Activated naive CD8-positive, alpha-beta T cell treated with anti-CD3 and anti-CD28 coated beads, Interleukin-2, amount 50 U/mL, for 24 hours (primary cell): ENCODE results near the gene PHOSPHO1.
A peak's percentile ranks its signal among the peaks of the same experiment; 100 is the strongest.
"Not testable (repeated sequence)": the region's sequence is repeated elsewhere in the genome, so short reads cannot be mapped to it uniquely, and the experiment has no call there.

Experiments used
- ATAC-seq: fragments of 150-1000 bp; cut with Tn5 transposase; one replicate; pipeline ENCODE4 v1.10.0; 2021
- DNase-seq: peaks from one replicate; pipeline ENCODE4 v3.0.0; 2021
- H3K27ac Mint-ChIP-seq: one replicate; pipeline ENCODE4 v1.8.0; 2021; ENCODE audit warnings: mild to moderate bottlenecking, mixed read lengths
- H3K27me3 Mint-ChIP-seq: one replicate; pipeline ENCODE4 v1.8.0; 2021; ENCODE audit warnings: mixed read lengths
- H3K36me3 Mint-ChIP-seq: one replicate; pipeline ENCODE4 v1.8.0; 2021; ENCODE audit warnings: low read depth, mixed read lengths
- H3K4me1 Mint-ChIP-seq: one replicate; pipeline ENCODE4 v1.8.0; 2021; ENCODE audit warnings: mixed read lengths
- H3K4me3 Mint-ChIP-seq: one replicate; pipeline ENCODE4 v1.8.0; 2021; ENCODE audit warnings: mild to moderate bottlenecking, moderate library complexity, mixed read lengths
- H3K9me3 Mint-ChIP-seq: one replicate; pipeline ENCODE4 v1.8.0; 2021; ENCODE audit warnings: mixed read lengths

The PHOSPHO1 gene

GRCh38 chr17:49230636-49231562 lies at the start of gene PHOSPHO1:
TSS of gene PHOSPHO1 (minus strand) at chr17:49230787. CDS start at chr17:49226691, 4,096 bp downstream.
- H3K27me3 Mint-ChIP-seq: peaks cover 24% of the 10 kb centered on the region
- ATAC-seq (peak; percentile 89), DNase-seq (peak; percentile 92)
- no peaks in the 10 kb centered on the region for H3K9me3 Mint-ChIP-seq
- no peak within 1 kb of the TSS for H3K27ac Mint-ChIP-seq
- H3K36me3 Mint-ChIP-seq: no peaks in the 10 kb centered on the region
- peak within 1 kb of the TSS; percentile 81 for H3K4me3 Mint-ChIP-seq
- peaks cover 18% of the 10 kb centered on the region for H3K4me1 Mint-ChIP-seq

GRCh38 chr17:49280061-49280460 lies 49.5 kb upstream of the PHOSPHO1 start:
- Mint-ChIP-seq H3K36me3 (no peaks in the 10 kb centered on the region), H3K9me3 (no peaks in the 10 kb centered on the region), H3K4me1 (no peaks in the 10 kb centered on the region), H3K27me3 (no peaks in the 10 kb centered on the region), H3K4me3 (no peak overlapping the region), H3K27ac (no peak overlapping the region)
- DNase-seq: no peak
- no peak for ATAC-seq

- not testable (repeated sequence) for DNase-seq, H3K4me1 Mint-ChIP-seq, H3K36me3 Mint-ChIP-seq, H3K4me3 Mint-ChIP-seq, H3K27me3 Mint-ChIP-seq, H3K9me3 Mint-ChIP-seq, ATAC-seq, H3K27ac Mint-ChIP-seq
Observed at GRCh38 chr17:49279263-49280015, 48.9 kb upstream of the PHOSPHO1 start.

GRCh38 chr17:49278076-49278475 lies 47.5 kb upstream of the PHOSPHO1 start:
- Mint-ChIP-seq H3K36me3 (no peaks in the 10 kb centered on the region), H3K27me3 (no peaks in the 10 kb centered on the region), H3K9me3 (no peaks in the 10 kb centered on the region), H3K4me1 (no peaks in the 10 kb centered on the region), H3K4me3 (no peak overlapping the region), H3K27ac (no peak overlapping the region)
- no peak for ATAC-seq
- no peak for DNase-seq

- Mint-ChIP-seq H3K27me3 (no peaks in the 10 kb centered on the region), H3K4me3 (no peak overlapping the region)
Observed at GRCh38 chr17:49277638-49278037, 47.1 kb upstream of the PHOSPHO1 start.

GRCh38 chr17:49275981-49276380 lies 45.4 kb upstream of the PHOSPHO1 start:
- H3K4me1 Mint-ChIP-seq, ATAC-seq, DNase-seq, H3K27me3 Mint-ChIP-seq, H3K4me3 Mint-ChIP-seq, H3K36me3 Mint-ChIP-seq, H3K9me3 Mint-ChIP-seq, H3K27ac Mint-ChIP-seq: not testable (repeated sequence)

More at GRCh38 chr17:49277638-49278037, 47.1 kb upstream of the PHOSPHO1 start:
- H3K4me1 Mint-ChIP-seq: no peaks in the 10 kb centered on the region
- no peaks in the 10 kb centered on the region for H3K36me3 Mint-ChIP-seq
- no peak overlapping the region for H3K27ac Mint-ChIP-seq
- DNase-seq: no peak
- H3K9me3 Mint-ChIP-seq: no peaks in the 10 kb centered on the region
- no peak for ATAC-seq

GRCh38 chr17:49269356-49269755 lies 38.8 kb upstream of the PHOSPHO1 start:
- H3K9me3 Mint-ChIP-seq: no peaks in the 10 kb centered on the region
- no peak overlapping the region for H3K27ac Mint-ChIP-seq
- DNase-seq (no peak), ATAC-seq (no peak)
- no peaks in the 10 kb centered on the region for H3K4me1 Mint-ChIP-seq
- H3K36me3 Mint-ChIP-seq: no peaks in the 10 kb centered on the region
- peaks cover 2% of the 10 kb centered on the region for H3K27me3 Mint-ChIP-seq
- H3K4me3 Mint-ChIP-seq: no peak overlapping the region

GRCh38 chr17:49267912-49268311 lies 37.3 kb upstream of the PHOSPHO1 start:
- no peak for ATAC-seq
- H3K27me3 Mint-ChIP-seq: peaks cover 2% of the 10 kb centered on the region
- no peak for DNase-seq
- no peaks in the 10 kb centered on the region for H3K4me1 Mint-ChIP-seq
- H3K36me3 Mint-ChIP-seq: no peaks in the 10 kb centered on the region
- H3K27ac Mint-ChIP-seq: no peak overlapping the region
- H3K9me3 Mint-ChIP-seq: no peaks in the 10 kb centered on the region
- H3K4me3 Mint-ChIP-seq: no peak overlapping the region

GRCh38 chr17:49266233-49266632 lies 35.6 kb upstream of the PHOSPHO1 start:
- Mint-ChIP-seq H3K4me3 (no peak overlapping the region), H3K27me3 (peaks cover 2% of the 10 kb centered on the region), H3K36me3 (no peaks in the 10 kb centered on the region), H3K27ac (no peak overlapping the region), H3K9me3 (no peaks in the 10 kb centered on the region), H3K4me1 (peaks cover 1% of the 10 kb centered on the region)
- DNase-seq (no peak), ATAC-seq (no peak)

- not testable (repeated sequence) for DNase-seq, H3K27ac Mint-ChIP-seq, H3K9me3 Mint-ChIP-seq, H3K36me3 Mint-ChIP-seq, H3K27me3 Mint-ChIP-seq, ATAC-seq, H3K4me3 Mint-ChIP-seq
- peaks cover 17% of the 10 kb centered on the region for H3K4me1 Mint-ChIP-seq
Observed at GRCh38 chr17:49261540-49261939, 31.0 kb upstream of the PHOSPHO1 start.

- H3K27ac Mint-ChIP-seq: peak overlapping the region; percentile 77
- H3K4me1 Mint-ChIP-seq: peaks cover 17% of the 10 kb centered on the region
- DNase-seq: peak; percentile 54
- H3K36me3 Mint-ChIP-seq: no peaks in the 10 kb centered on the region
- peak overlapping the region; percentile 74 for H3K4me3 Mint-ChIP-seq
- ATAC-seq: peak; percentile 4
- H3K27me3 Mint-ChIP-seq: peaks cover 6% of the 10 kb centered on the region
- no peaks in the 10 kb centered on the region for H3K9me3 Mint-ChIP-seq
Observed at GRCh38 chr17:49260817-49261291, 30.3 kb upstream of the PHOSPHO1 start.

GRCh38 chr17:49260011-49260816 lies 29.6 kb upstream of the PHOSPHO1 start:
- H3K9me3 Mint-ChIP-seq: no peaks in the 10 kb centered on the region
- no peaks in the 10 kb centered on the region for H3K36me3 Mint-ChIP-seq
- peak; percentile 62 for DNase-seq
- ATAC-seq: peak; percentile 94
- peak overlapping the region; percentile 77 for H3K27ac Mint-ChIP-seq
- H3K4me1 Mint-ChIP-seq: peaks cover 17% of the 10 kb centered on the region
- H3K27me3 Mint-ChIP-seq: peaks cover 6% of the 10 kb centered on the region
- H3K4me3 Mint-ChIP-seq: peak overlapping the region; percentile 80

GRCh38 chr17:49259663-49260010 lies 29.1 kb upstream of the PHOSPHO1 start:
- no peak overlapping the region for H3K27ac Mint-ChIP-seq
- ATAC-seq: no peak
- no peaks in the 10 kb centered on the region for H3K9me3 Mint-ChIP-seq
- H3K4me1 Mint-ChIP-seq: peaks cover 17% of the 10 kb centered on the region
- H3K4me3 Mint-ChIP-seq: peak overlapping the region; percentile 80
- no peak for DNase-seq
- peaks cover 4% of the 10 kb centered on the region for H3K27me3 Mint-ChIP-seq
- no peaks in the 10 kb centered on the region for H3K36me3 Mint-ChIP-seq

GRCh38 chr17:49258394-49258793 lies 27.8 kb upstream of the PHOSPHO1 start:
- Mint-ChIP-seq H3K36me3 (no peaks in the 10 kb centered on the region), H3K4me1 (peaks cover 17% of the 10 kb centered on the region), H3K9me3 (no peaks in the 10 kb centered on the region), H3K27me3 (peaks cover 4% of the 10 kb centered on the region), H3K27ac (no peak overlapping the region), H3K4me3 (no peak overlapping the region)
- DNase-seq (no peak), ATAC-seq (no peak)
